Measurements from ENCODE around the gene CFAP298. TPM values are rescaled to one million over a fixed set of nuclear protein-coding genes. Genes with fewer than 3 reads are reported as not detected.
A peak's percentile ranks its signal among the peaks of the same experiment; 100 is the strongest.
"Not testable (repeated sequence)": the region's sequence is repeated elsewhere in the genome, so short reads cannot be mapped to it uniquely, and the experiment has no call there.

The CFAP298 gene
- total RNA-seq (10 to 100 TPM; 20.4 to 26.9 TPM), polyA plus RNA-seq (10 to 100 TPM; 23.2 to 31.4 TPM)
- long read RNA-seq, donor 1, transcript CFAP298-203 (5 exons, 2,503 nt), result minor isoform, 10 of 93 reads
- long read RNA-seq, donor 1, transcript CFAP298-201 (7 exons, 1,692 nt), result major isoform, 74 of 93 reads
- long read RNA-seq, donor 1, partial matches to known transcripts, result 0 of 93 reads
- long read RNA-seq, donor 1, other reads (novel, unspliced or antisense), result 7 of 93 reads
- long read RNA-seq, donor 2, transcript CFAP298-201 (7 exons, 1,692 nt), result major isoform, 5 of 9 reads
- long read RNA-seq, donor 2, partial matches to known transcripts, result 0 of 9 reads
- long read RNA-seq, donor 2, other reads (novel, unspliced or antisense), result 1 of 9 reads

GRCh38 chr21:32612075-32612998 is at the start of gene CFAP298:
Gene CFAP298 (minus strand): TSS chr21:32612377. CDS start chr21:32612243, 134 bp downstream.
- ATAC-seq (ENCODE audit: low FRiP score) (peak; percentile 96), DNase-seq (peak; percentile 93 to 94)
- Histone ChIP-seq H3K4me1 (ENCODE audit: control insufficient read depth in 1 of 2, insufficient read depth in 2 of 2, low read length in 2 of 2) (no peaks in the 10 kb centered on the region), H3K27me3 (ENCODE audit: control insufficient read depth in 1 of 2, insufficient read depth in 2 of 2, low read length in 1 of 2) (no peaks in the 10 kb centered on the region), H3K4me3 (ENCODE audit: low read length in 2 of 2) (peak within 1 kb of the TSS; percentile 58 to 88), H3K27ac (ENCODE audit: low read depth in 1 of 2, low read length in 2 of 2) (peak within 1 kb of the TSS; percentile 7 to 77), H3K36me3 (ENCODE audit: control insufficient read depth in 1 of 2, insufficient read depth in 2 of 2, low read length in 1 of 2) (no peaks in the 10 kb centered on the region), H3K9me3 (ENCODE audit: control insufficient read depth, low read length) (no peaks in the 10 kb centered on the region)
- WGBS, 2 donors, result 0% methylated on average over 81 of the region's 81 CpGs
- intact Hi-C loops (cut with DNase I), result no loop called here

- H3K4me3 ChIP-seq (ENCODE audit: low read length in 2 of 2); DNase-seq; H3K27ac ChIP-seq (ENCODE audit: low read depth in 1 of 2, low read length in 2 of 2); ATAC-seq (ENCODE audit: low FRiP score); H3K27me3 ChIP-seq (ENCODE audit: control insufficient read depth in 1 of 2, insufficient read depth in 2 of 2, low read length in 1 of 2); H3K9me3 ChIP-seq (ENCODE audit: control insufficient read depth, low read length); H3K4me1 ChIP-seq (ENCODE audit: control insufficient read depth in 1 of 2, insufficient read depth in 2 of 2, low read length in 2 of 2); intact Hi-C loops (cut with DNase I): not testable (repeated sequence)
- H3K36me3 ChIP-seq (ENCODE audit: control insufficient read depth in 1 of 2, insufficient read depth in 2 of 2, low read length in 1 of 2), result peaks cover 8 to 16% of the 10 kb centered on the region in 2 donors
- WGBS, 2 donors, result 91 to 92% methylated on average over 13 of the region's 13 CpGs
Observed at GRCh38 chr21:32661026-32661782, 49.0 kb upstream of the CFAP298 start.

- Histone ChIP-seq H3K4me3 (ENCODE audit: low read length in 2 of 2) (no peak overlapping the region), H3K4me1 (ENCODE audit: control insufficient read depth in 1 of 2, insufficient read depth in 2 of 2, low read length in 2 of 2) (no peaks in the 10 kb centered on the region), H3K27ac (ENCODE audit: low read depth in 1 of 2, low read length in 2 of 2) (no peak overlapping the region), H3K36me3 (ENCODE audit: control insufficient read depth in 1 of 2, insufficient read depth in 2 of 2, low read length in 1 of 2) (peaks cover 0 to 8% of the 10 kb centered on the region in 2 donors), H3K27me3 (ENCODE audit: control insufficient read depth in 1 of 2, insufficient read depth in 2 of 2, low read length in 1 of 2) (no peaks in the 10 kb centered on the region), H3K9me3 (ENCODE audit: control insufficient read depth, low read length) (no peaks in the 10 kb centered on the region)
- ATAC-seq (ENCODE audit: low FRiP score), result no peak
- no peak for DNase-seq
- WGBS, 2 donors, result 96% methylated on average over 9 of the region's 9 CpGs
- intact Hi-C loops (cut with DNase I), result loop anchor here in 1 of 2 donors (5.0 kb wide), 1 partner anchor 169 kb away; no protein-coding TSS in a partner anchor
Observed at GRCh38 chr21:32658524-32658923, 46.3 kb upstream of the CFAP298 start.

- DNase-seq, result no peak
- H3K4me1 ChIP-seq (ENCODE audit: control insufficient read depth in 1 of 2, insufficient read depth in 2 of 2, low read length in 2 of 2), result no peaks in the 10 kb centered on the region
- H3K4me3 ChIP-seq (ENCODE audit: low read length in 2 of 2), result no peak overlapping the region
- H3K27ac ChIP-seq (ENCODE audit: low read depth in 1 of 2, low read length in 2 of 2), result no peak overlapping the region
- H3K9me3 ChIP-seq (ENCODE audit: control insufficient read depth, low read length), result no peaks in the 10 kb centered on the region
- no peaks in the 10 kb centered on the region for H3K27me3 ChIP-seq (ENCODE audit: control insufficient read depth in 1 of 2, insufficient read depth in 2 of 2, low read length in 1 of 2)
- intact Hi-C loops (cut with DNase I), result no loop called here
- H3K36me3 ChIP-seq (ENCODE audit: control insufficient read depth in 1 of 2, insufficient read depth in 2 of 2, low read length in 1 of 2), result peaks cover 2 to 4% of the 10 kb centered on the region in 2 donors
- WGBS, 2 donors, result 61 to 76% methylated on average over 2 of the region's 2 CpGs
- no peak for ATAC-seq (ENCODE audit: low FRiP score)
Observed at GRCh38 chr21:32653326-32653901, 41.2 kb upstream of the CFAP298 start.

- ATAC-seq (ENCODE audit: low FRiP score), result no peak
- Histone ChIP-seq H3K4me1 (ENCODE audit: control insufficient read depth in 1 of 2, insufficient read depth in 2 of 2, low read length in 2 of 2) (no peaks in the 10 kb centered on the region), H3K4me3 (ENCODE audit: low read length in 2 of 2) (no peak overlapping the region), H3K36me3 (ENCODE audit: control insufficient read depth in 1 of 2, insufficient read depth in 2 of 2, low read length in 1 of 2) (peaks cover 4 to 9% of the 10 kb centered on the region in 2 donors), H3K27me3 (ENCODE audit: control insufficient read depth in 1 of 2, insufficient read depth in 2 of 2, low read length in 1 of 2) (no peaks in the 10 kb centered on the region), H3K27ac (ENCODE audit: low read depth in 1 of 2, low read length in 2 of 2) (no peak overlapping the region), H3K9me3 (ENCODE audit: control insufficient read depth, low read length) (no peaks in the 10 kb centered on the region)
- intact Hi-C loops (cut with DNase I), result no loop called here
- DNase-seq, result no peak
Observed at GRCh38 chr21:32648165-32648564, 36.0 kb upstream of the CFAP298 start.

- intact Hi-C loops (cut with DNase I), result no loop called here
- Histone ChIP-seq H3K27ac (ENCODE audit: low read depth in 1 of 2, low read length in 2 of 2) (no peak overlapping the region), H3K4me1 (ENCODE audit: control insufficient read depth in 1 of 2, insufficient read depth in 2 of 2, low read length in 2 of 2) (no peaks in the 10 kb centered on the region), H3K9me3 (ENCODE audit: control insufficient read depth, low read length) (no peaks in the 10 kb centered on the region), H3K27me3 (ENCODE audit: control insufficient read depth in 1 of 2, insufficient read depth in 2 of 2, low read length in 1 of 2) (no peaks in the 10 kb centered on the region), H3K36me3 (ENCODE audit: control insufficient read depth in 1 of 2, insufficient read depth in 2 of 2, low read length in 1 of 2) (peaks cover 4 to 11% of the 10 kb centered on the region in 2 donors), H3K4me3 (ENCODE audit: low read length in 2 of 2) (no peak overlapping the region)
- 62 to 65% methylated on average over 19 of the region's 19 CpGs for WGBS, 2 donors
- DNase-seq (no peak), ATAC-seq (ENCODE audit: low FRiP score) (no peak)
Observed at GRCh38 chr21:32645261-32646182, 33.3 kb upstream of the CFAP298 start.

GRCh38 chr21:32641710-32642698 is 29.8 kb upstream of the CFAP298 start:
- no peak overlapping the region for H3K27ac ChIP-seq (ENCODE audit: low read depth in 1 of 2, low read length in 2 of 2)
- no peak for DNase-seq
- no peaks in the 10 kb centered on the region for H3K27me3 ChIP-seq (ENCODE audit: control insufficient read depth in 1 of 2, insufficient read depth in 2 of 2, low read length in 1 of 2)
- H3K36me3 ChIP-seq (ENCODE audit: control insufficient read depth in 1 of 2, insufficient read depth in 2 of 2, low read length in 1 of 2), result peaks cover 0 to 8% of the 10 kb centered on the region in 2 donors
- WGBS, 2 donors, result 76 to 79% methylated on average over 10 of the region's 10 CpGs
- intact Hi-C loops (cut with DNase I), result no loop called here
- H3K9me3 ChIP-seq (ENCODE audit: control insufficient read depth, low read length), result no peaks in the 10 kb centered on the region
- no peak for ATAC-seq (ENCODE audit: low FRiP score)
- no peak overlapping the region for H3K4me3 ChIP-seq (ENCODE audit: low read length in 2 of 2)
- H3K4me1 ChIP-seq (ENCODE audit: control insufficient read depth in 1 of 2, insufficient read depth in 2 of 2, low read length in 2 of 2), result no peaks in the 10 kb centered on the region

Measured in aorta (tissue), 5 donors.